CD14-positive monocyte (primary cell): Measurements from ENCODE around the gene TMX1. TPM values are rescaled to one million over a fixed set of nuclear protein-coding genes. Genes with fewer than 3 reads are reported as not detected.

Experiments
- DNase-seq, 3 donors: peaks; one replicate each; pipeline ENCODE4 v3.0.0-alpha.2; 2011 to 2022
- H2AFZ ChIP-seq: 2 replicates; pipeline ENCODE4 v1.6.0; 2012; ENCODE audit warnings: mild to moderate bottlenecking, low read depth, low read length, inconsistent platforms; ENCODE audit not compliant: insufficient read depth, poor library complexity, severe bottlenecking
- H3K27ac ChIP-seq, 2 donors: 1 replicate in 1 of 2; 2 replicates in 1 of 2; pipeline ENCODE4 v1.5.1; 2012 to 2013; ENCODE audit warnings: low read length in 2 of 2, control low read depth in 1 of 2, inconsistent platforms in 1 of 2, low read depth in 1 of 2, mild to moderate bottlenecking in 1 of 2
- H3K27me3 ChIP-seq, 2 donors: one replicate each; pipeline versions ENCODE4 v1.6.0 to v1.6.1; 2011 to 2013; ENCODE audit warnings: low read length in 2 of 2; ENCODE audit not compliant: control insufficient read depth in 2 of 2, insufficient read depth in 2 of 2
- H3K36me3 ChIP-seq, 2 donors: replicated peaks in 1 of 2; 1 replicate in 1 of 2; 2 replicates in 1 of 2; pipeline versions ENCODE4 v1.5.1 to v1.6.1; 2012 to 2013; ENCODE audit warnings: low read length in 2 of 2, control low read depth in 1 of 2, inconsistent platforms in 1 of 2, mild to moderate bottlenecking in 1 of 2; ENCODE audit not compliant: insufficient read depth in 2 of 2, control insufficient read depth in 1 of 2
- H3K4me1 ChIP-seq, 2 donors: 1 replicate in 1 of 2; 2 replicates in 1 of 2; pipeline versions ENCODE4 v1.5.1 to v1.6.1; 2012 to 2013; ENCODE audit warnings: low read length in 2 of 2, control low read depth in 1 of 2, inconsistent platforms in 1 of 2, mild to moderate bottlenecking in 1 of 2, moderate library complexity in 1 of 2; ENCODE audit not compliant: insufficient read depth in 2 of 2, control insufficient read depth in 1 of 2
- H3K4me2 ChIP-seq: replicated peaks from 2 replicates; pipeline ENCODE3; 2012; ENCODE audit warnings: low read length, moderate library complexity, mild to moderate bottlenecking; ENCODE audit not compliant: poor library complexity, severe bottlenecking; ENCODE audit errors: extremely low read depth
- H3K4me3 ChIP-seq, 3 experiments: fragments of 200-600 bp in 1 of 3; sonication (generic) in 1 of 3; replicated peaks in 1 of 3; 1 replicate in 2 of 3; 2 replicates in 1 of 3; pipeline ENCODE4 v1.5.1; 2011 to 2013; ENCODE audit warnings: low read length in 3 of 3, mild to moderate bottlenecking in 3 of 3, control low read depth in 2 of 3, low read depth in 2 of 3, inconsistent platforms in 1 of 3, moderate library complexity in 1 of 3
- H3K79me2 ChIP-seq: 2 replicates; pipeline ENCODE4 v1.6.0; 2012; ENCODE audit warnings: mild to moderate bottlenecking, control low read depth, inconsistent platforms, low read length, moderate library complexity; ENCODE audit not compliant: insufficient read depth
- H3K9ac ChIP-seq: 2 replicates; pipeline ENCODE4 v1.6.0; 2017; ENCODE audit warnings: low read length, mild to moderate bottlenecking; ENCODE audit not compliant: insufficient read depth, poor library complexity, severe bottlenecking
- H3K9me3 ChIP-seq, 2 donors: replicated peaks in 1 of 2; 1 replicate in 1 of 2; 2 replicates in 1 of 2; pipeline versions ENCODE4 v1.5.1 to v1.6.1; 2012 to 2013; ENCODE audit warnings: low read length in 2 of 2, control low read depth in 1 of 2; ENCODE audit not compliant: control insufficient read depth in 1 of 2, insufficient read depth in 1 of 2
- H4K20me1 ChIP-seq: 2 replicates; pipeline ENCODE4 v1.6.0; 2012; ENCODE audit warnings: mild to moderate bottlenecking, low read length, control low read depth, moderate library complexity; ENCODE audit not compliant: insufficient read depth
- H3K27ac Mint-ChIP-seq, 7 donors: one replicate each; pipeline ENCODE4 v1.8.0; 2020; ENCODE audit warnings: mild to moderate bottlenecking in 7 of 7, mixed read lengths in 7 of 7, moderate library complexity in 6 of 7, inconsistent platforms in 2 of 7
- H3K27me3 Mint-ChIP-seq, 3 donors: one replicate each; pipeline ENCODE4 v1.8.0; 2021 to 2022; ENCODE audit warnings: low read depth in 3 of 3, mild to moderate bottlenecking in 3 of 3, mixed read lengths in 3 of 3, moderate library complexity in 3 of 3, inconsistent platforms in 1 of 3
- H3K36me3 Mint-ChIP-seq, 2 donors: one replicate each; pipeline ENCODE4 v1.8.0; 2020; ENCODE audit warnings: mixed read lengths in 2 of 2, inconsistent platforms in 1 of 2, mild to moderate bottlenecking in 1 of 2
- H3K4me1 Mint-ChIP-seq: one replicate; pipeline ENCODE4 v1.8.0; 2020; ENCODE audit warnings: mild to moderate bottlenecking, mixed read lengths
- H3K4me3 Mint-ChIP-seq, 2 donors: one replicate each; pipeline ENCODE4 v1.8.0; 2020; ENCODE audit warnings: mild to moderate bottlenecking in 2 of 2, mixed read lengths in 2 of 2, moderate library complexity in 1 of 2
- H3K9me3 Mint-ChIP-seq, 7 donors: one replicate each; pipeline ENCODE4 v1.8.0; 2020 to 2022; ENCODE audit warnings: mixed read lengths in 7 of 7, mild to moderate bottlenecking in 6 of 7, moderate library complexity in 6 of 7, inconsistent platforms in 2 of 7
- CTCF ChIP-seq: fragments of 200-600 bp; IDR thresholded peaks from one replicate; pipeline ENCODE4 v1.8.0; 2022; ENCODE audit warnings: antibody characterized with exemption, mild to moderate bottlenecking
- WGBS: methylation state at CpG from one replicate; pipeline ENCODE4 v1.1.5; 2013; ENCODE audit warnings: missing lambda C conversion rate; ENCODE audit not compliant: insufficient coverage; 5-methylcytosine and 5-hydroxymethylcytosine counted together
- intact Hi-C, 2 donors: fragments of 100-400 bp; cut with micrococcal nuclease; formaldehyde crosslinking; loops; one replicate each; pipeline versions ENCODE4 v1.15.0 to v1.15.1; 2023
- polyA plus RNA-seq, 3 donors: library from polyadenylated mRNA; depleted of rRNA in 1 of 3; unstranded in 2 of 3; stranded (reverse) in 1 of 3; fragments of 300-500 nt in 2 of 3; fragments of >200 nt in 1 of 3; fragmentation: Illumina TruSeq in 2 of 3; gene quantifications; 1 replicate in 2 of 3; 2 replicates in 1 of 3; pipeline ENCODE4 v1.2.3, GENCODE V29; 2012 to 2021

The TMX1 gene
- polyA plus RNA-seq, 3 donors = 9.7 to 76.8 (median 62.6) TPM

GRCh38 chr14:51205486-51205885 lies 34.6 kb upstream of the TMX1 start:
- Histone ChIP-seq H3K36me3 (no peaks in the 10 kb centered on the region), H3K4me2 (no peak overlapping the region), H3K27me3 (no peaks in the 10 kb centered on the region), H3K79me2 (no peaks in the 10 kb centered on the region), H2AFZ (no peak overlapping the region), H3K4me3 (no peak overlapping the region), H3K4me1 (no peaks in the 10 kb centered on the region), H3K9ac (no peak overlapping the region), H3K9me3 (no peaks in the 10 kb centered on the region), H3K27ac (no peak overlapping the region), H4K20me1 (no peaks in the 10 kb centered on the region)
- Mint-ChIP-seq H3K4me3 (no peak overlapping the region), H3K9me3 (no peaks in the 10 kb centered on the region), H3K27me3 (peaks cover 0 to 2% (median 1%) of the 10 kb centered on the region in 3 donors), H3K36me3 (no peaks in the 10 kb centered on the region), H3K4me1 (no peaks in the 10 kb centered on the region), H3K27ac (no peak overlapping the region)
- no peak for DNase-seq
- TF ChIP-seq CTCF = no peak
- intact Hi-C loops = no loop called here
- WGBS = 75% methylated on average over 2 of the region's 6 CpGs

- no peaks in the 10 kb centered on the region for H3K27me3 ChIP-seq
- WGBS = no CpG with 5 or more reads among the region's 1 CpG
- Mint-ChIP-seq H3K9me3 (no peaks in the 10 kb centered on the region), H3K4me3 (no peak overlapping the region), H3K36me3 (no peaks in the 10 kb centered on the region), H3K27ac (no peak overlapping the region), H3K27me3 (peaks cover 0 to 2% (median 1%) of the 10 kb centered on the region in 3 donors), H3K4me1 (no peaks in the 10 kb centered on the region)
- no peaks in the 10 kb centered on the region for H3K4me1 ChIP-seq
- H3K9ac ChIP-seq = no peak overlapping the region
- H3K4me2 ChIP-seq = no peak overlapping the region
- H3K36me3 ChIP-seq = no peaks in the 10 kb centered on the region
- no peak overlapping the region for H2AFZ ChIP-seq
- no peak for DNase-seq
- no peak for TF ChIP-seq CTCF
- H3K9me3 ChIP-seq = no peaks in the 10 kb centered on the region
- no peak overlapping the region for H3K27ac ChIP-seq
- no peak overlapping the region for H3K4me3 ChIP-seq
- intact Hi-C loops = no loop called here
- H4K20me1 ChIP-seq = no peaks in the 10 kb centered on the region
- no peaks in the 10 kb centered on the region for H3K79me2 ChIP-seq
Observed at GRCh38 chr14:51206462-51206861, 33.6 kb upstream of the TMX1 start.
